GM19467 (cell line): ENCODE data around the gene DEXI.

Source experiments
- ATAC-seq: cut with Tn5 transposase; IDR thresholded peaks from one replicate; pipeline ENCODE4 v1.9.1; 2021; ENCODE audit warnings: mild to moderate bottlenecking, moderate library complexity; ENCODE audit not compliant: unreplicated experiment

The DEXI gene

DNA sequence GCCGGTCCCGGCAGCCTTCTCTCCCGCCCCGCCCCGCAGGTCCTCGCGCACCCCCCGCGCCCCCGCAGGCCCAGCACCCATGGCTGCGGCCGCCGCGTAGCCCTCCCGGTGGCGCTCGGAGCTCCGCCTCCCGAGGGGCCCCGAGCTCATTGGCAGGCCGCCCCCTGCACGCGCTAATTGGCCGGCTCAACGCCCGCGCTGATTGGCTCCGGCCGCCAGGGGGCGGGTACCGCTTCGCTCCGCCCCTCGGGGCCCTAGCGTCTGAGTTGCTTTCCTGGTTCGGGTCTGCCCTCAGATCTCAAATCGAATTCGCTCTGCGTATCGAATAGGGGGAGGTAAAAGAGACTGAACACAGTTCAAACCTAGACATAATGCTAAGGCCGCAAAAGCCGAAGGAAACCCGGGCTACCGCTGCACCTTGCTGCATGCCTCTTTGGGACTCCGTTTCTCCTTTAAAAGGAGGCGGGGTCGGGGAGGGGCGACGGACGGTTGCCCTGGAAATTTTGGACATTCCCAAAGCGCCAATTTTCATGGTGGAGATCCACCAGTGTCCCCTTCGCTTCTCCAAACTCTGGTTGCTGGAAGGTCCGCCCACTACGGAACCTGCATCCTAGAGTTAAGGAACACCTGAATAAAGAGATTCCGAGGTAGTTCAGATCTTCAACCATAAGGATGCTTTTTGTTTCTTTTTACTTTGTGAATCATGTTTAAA is at the start of gene DEXI:
Gene DEXI, minus strand, starts transcription at position 117 of the 712 bp plus-strand sequence. CDS start 463 bp downstream, outside the sequence.
- ATAC-seq = peak; percentile 49

DNA sequence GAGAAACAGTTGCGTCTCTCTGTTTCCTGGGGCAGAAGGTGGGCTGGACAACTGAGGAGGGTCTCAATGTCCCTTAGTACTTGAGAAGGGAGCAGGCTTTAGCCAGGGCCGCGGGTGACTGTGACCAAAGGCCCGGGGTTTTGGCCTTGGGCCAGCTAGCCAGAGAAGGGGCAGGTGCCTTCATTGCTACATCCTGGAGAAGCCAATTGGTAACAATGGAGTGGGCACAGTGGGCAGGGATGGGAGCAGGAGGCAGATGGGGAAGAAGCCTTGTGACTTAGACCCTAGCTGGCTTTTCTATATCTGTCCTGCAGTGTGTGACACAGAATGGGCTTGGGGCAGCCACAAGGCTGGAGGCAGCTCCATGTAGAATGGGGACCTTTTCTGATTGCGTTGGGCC is 48.1 kb upstream of the DEXI start:
- no peak for ATAC-seq

DNA sequence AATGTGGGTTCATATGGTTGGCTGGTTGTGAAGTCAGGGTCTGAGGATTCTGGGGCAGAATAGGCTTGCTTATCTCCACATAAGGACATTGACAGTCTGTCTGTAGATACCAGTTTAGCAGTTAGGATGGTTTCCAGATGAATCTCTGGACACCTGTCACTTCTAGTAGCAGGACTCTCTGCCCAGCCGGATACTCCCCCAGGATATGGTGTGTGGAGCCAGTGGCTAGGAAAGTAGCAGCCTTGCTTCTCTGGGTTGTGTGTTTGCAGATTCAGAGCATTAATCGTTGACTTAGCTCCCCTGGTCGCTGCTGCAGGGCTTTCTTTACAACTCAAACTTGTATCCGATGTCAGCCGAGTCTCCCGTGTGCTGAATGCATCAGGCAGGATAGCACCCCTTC is 47.3 kb upstream of the DEXI start:
- ATAC-seq = no peak

DNA sequence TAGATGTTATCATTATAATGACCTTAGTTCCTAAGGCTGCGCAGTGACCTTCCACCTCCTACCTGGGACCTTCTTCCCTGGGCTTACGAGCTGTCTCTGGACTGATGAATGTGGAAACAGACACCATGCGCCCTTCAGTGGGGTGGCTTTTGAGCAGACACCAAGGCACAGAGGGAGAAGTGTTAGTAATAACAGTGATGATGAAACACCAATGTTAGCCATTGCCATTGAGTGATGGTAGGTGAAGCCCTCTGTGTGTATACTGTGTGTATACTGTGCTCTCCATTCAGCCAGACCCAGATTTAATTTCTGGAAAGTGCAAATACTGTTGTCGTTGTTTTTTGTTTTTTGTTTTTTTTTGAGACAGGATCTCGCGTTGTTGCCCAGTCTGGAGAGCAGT is 46.6 kb upstream of the DEXI start:
- ATAC-seq = no peak

DNA sequence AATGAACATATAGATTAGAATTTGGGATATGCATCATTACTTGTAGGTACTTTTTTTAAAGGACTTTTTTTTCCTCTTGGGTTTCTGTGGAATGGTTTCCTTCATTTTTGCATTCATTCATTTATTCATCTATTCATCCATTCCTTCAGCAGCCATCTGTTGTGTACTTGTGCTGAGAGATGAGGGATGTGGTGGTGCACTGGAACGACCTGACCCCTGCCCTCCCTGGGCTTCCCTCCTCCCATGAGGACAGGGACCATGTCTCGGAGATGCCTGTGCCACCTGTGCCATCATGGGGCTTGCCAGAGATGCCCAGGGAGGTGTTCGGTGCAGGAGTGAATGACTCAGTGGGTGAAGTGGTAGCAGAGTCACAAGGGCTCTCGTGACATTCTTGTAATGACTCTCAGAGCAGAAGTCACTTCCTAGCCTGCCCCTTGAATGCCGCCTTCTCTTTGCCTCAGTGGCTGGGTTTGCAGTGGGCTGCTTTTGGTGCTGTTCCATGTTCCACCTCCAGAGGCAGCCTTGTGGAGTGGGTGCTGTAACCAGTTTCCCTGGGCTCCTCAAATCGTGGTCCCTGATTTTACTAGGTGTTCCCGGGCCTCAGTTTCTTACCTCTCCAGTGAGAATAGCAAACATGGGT is 46.0 kb upstream of the DEXI start:
- no peak for ATAC-seq

DNA sequence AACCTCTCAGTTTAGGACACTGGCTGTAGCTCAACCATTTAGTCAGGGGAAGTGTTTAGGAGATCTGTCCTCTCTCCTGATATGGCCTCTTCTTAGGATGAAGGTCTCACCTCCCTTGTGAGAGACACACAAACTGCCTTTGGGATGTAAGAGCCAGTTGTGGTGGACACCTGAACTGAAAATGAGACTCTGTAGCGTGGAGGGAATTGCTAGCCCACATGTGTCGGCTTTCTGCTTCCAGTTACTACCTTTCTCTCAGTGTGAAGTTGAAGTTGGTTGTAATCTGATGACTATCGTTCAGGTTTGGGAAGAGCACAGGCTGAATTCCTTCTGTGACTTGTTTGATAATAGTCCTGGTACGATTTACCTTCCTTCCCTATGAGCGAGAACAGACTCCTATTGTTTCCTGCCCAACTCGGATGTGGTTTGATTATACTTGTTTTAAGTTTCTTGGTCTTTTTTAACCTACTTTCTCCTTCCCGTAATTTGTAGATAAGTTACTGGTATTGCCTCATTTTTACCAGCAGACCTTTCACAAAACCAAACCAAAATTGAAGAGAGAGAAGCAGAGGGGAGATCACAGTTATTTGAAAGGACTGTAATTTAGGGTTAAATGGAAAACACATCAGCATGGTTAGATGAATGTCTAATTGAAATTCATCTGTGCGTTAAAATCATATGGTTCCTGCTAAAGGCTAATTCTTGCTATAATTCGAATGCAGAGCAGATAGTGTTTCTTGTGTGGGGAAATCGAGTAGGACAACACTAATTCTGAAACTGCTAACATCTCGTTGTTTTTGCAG is 45.3 kb upstream of the DEXI start:
- ATAC-seq = no peak

DNA sequence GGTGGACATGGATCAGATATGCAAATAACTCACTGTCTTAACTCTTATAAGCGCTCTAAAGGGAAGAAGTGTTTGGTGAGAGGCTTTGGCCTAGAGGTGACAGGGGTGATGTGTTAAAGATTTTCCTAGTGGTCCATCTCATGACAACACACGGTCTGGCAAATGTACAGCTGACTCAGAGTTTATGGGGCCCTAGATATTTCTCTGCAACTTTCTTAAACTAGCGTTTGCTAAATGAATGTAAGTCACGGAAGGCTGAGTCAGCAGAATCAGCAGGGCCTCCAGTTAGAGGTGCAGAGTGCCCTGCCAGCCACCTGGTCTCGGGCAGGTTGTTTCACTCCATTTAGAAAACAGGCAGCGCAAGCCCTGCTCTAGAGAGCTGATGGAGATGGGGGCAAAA is 42.2 kb upstream of the DEXI start:
- no peak for ATAC-seq

DNA sequence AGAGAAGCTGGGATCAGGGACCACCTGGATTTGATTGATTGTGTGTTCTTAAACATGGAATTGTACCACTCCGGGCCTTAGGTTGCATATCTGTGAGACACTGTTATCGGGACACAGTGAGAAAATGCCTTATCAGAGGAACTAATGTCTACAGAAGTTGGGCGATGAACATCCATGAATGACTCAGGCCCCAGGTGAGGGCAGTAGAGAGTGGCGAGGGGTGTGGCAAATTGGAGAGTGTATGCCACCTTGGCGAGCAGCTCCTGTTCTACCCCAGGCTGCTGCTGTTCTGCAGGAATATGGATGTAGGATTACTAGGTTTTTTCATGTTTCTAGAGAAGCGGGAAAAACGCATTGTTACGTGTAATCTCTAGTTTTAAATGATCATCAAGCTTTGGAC is 40.9 kb upstream of the DEXI start:
- peak; percentile 23 for ATAC-seq

DNA sequence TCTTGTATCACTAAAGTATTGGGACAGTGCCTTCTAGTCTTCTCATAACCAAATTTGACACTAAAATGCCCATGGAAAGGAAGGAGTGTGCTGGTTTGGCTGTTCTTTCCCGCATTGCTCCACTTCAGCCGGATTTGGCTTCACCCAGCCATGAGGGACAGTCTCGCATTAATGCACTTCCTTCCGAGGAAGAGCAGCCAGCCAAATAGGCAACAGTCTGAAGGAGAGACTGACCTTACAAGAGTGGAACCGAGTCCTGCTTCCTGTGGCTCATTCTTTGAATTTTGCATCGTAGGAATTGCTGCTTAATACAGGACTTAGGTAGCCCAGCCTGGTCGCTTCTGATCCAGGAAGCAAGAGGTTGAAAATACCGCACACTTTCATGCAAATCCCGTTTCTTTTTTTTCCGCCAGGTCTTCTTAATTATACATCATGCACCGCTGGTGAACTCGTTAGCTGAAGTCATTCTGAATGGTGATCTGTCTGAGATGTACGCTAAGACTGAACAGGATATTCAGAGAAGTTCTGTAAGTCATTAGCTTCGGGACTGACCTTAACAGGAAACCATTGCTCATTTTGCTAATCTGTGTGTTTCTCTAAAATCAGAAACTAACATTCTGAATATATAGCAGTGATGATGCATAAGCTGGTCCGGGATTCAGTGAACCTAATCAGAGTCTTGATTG is 40.3 kb upstream of the DEXI start:
- ATAC-seq = peak; percentile 40

DNA sequence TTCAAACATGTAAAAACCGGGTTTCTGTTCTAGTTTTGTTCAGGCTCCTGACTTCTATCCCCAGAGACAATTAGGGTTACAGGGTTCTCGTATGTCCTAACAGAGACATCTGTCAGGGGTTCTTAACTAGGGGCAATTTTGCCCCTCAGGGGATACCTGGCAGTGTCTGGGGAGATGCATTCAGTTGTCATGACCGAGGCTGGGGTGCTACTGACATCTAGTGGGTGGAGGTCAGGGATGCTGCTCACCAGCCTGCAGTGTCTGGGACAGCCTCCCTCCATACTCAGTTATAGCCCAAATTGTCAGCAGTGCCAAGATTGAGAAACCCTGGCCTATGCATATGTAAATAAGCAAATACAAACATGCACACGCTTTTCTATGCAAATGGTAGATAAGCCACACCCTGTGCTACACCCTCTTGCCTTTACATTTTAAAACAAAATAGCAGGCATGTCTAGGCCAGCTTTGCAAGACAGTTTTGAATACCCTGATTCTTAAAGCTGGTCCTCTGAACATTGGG is 39.5 kb upstream of the DEXI start:
- ATAC-seq = peak; percentile 51

DNA sequence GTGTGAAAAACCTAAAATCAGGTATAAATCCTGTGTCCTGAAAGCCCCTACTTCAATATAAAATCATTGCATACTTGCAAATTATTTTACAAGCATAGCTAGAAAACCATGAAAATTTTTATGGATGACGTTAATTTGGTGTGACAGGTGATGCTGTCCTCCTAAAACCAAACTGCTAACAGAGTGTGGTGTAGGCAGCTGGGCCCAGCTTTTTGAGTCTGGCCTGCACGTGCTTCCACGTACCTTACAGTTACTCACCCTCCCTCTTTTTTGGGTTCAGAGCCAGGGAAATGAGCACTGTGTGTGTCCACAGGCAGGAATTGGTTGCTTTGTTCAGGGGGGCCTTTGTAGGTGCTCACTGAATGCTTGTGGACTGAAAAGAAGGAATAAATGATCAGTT is 38.5 kb upstream of the DEXI start:
- no peak for ATAC-seq

DNA sequence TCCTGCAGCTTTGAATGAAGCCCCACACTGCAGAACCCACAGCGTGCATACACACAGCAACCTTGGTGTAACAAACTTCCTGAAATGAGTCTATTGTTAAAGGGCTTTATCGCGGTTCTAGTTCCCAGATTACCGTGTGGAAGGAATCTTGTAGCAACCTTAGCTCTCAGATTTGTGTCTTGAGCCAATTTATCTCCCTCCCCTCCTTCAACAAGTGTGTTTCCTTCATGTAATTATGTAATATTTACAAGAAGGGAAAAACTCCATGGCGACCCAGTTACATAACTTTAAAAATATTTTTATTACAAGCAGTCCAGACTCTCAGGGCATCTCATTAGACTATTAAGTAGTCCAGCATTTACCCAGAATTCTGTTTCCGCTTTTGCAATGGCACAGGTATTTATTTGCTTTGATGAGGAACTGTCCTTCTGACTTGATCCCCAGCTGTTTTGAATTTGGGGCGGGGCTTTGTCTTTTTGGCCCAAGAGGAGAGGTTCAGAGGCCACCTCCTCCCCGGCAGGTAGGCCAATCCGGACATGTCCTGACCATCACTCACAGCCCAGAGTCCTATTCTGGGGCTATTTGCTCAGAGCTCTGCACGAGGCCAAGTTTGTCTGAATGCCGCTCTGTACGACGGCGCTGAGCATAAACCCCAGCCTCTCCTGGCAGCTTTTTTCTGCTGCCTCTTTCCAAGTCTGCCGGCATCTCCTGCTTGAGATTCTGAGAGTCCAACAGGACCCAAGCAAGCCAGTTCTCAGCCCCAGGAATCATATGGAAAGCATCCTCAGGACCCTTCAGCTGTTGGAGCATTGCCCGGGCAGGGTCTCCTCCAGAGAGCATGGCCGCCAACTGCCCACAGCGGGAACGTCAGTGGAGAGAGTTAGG is 37.7 kb upstream of the DEXI start:
- no peak for ATAC-seq

DNA sequence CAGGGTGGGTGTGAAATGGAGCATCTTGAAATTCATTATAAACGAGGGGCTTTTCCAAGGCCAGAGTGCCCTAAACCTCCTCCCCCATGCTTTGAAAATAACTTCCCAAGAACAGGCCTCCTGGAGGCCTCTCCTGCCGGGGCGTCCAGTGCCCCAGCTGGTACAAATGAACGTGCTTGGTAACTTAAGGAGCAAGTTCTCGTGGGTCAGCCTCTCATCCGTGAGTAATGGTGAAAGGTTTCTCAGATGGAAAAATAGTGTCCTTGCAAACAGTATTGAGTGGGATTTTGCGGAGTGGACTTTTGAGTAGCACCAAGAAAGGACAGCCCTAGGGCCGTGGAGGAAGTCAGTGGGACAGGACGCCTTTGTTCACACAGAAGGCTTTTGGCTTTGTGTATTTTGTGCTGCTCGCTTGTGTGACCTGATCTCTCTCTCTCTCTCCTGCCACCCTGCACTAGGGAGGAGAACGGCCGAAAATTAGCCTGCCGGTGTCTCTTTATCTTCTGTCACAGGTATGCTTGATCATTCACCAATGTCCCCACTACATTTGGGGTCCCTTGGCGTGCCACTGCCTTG is 36.7 kb upstream of the DEXI start:
- no peak for ATAC-seq

DNA sequence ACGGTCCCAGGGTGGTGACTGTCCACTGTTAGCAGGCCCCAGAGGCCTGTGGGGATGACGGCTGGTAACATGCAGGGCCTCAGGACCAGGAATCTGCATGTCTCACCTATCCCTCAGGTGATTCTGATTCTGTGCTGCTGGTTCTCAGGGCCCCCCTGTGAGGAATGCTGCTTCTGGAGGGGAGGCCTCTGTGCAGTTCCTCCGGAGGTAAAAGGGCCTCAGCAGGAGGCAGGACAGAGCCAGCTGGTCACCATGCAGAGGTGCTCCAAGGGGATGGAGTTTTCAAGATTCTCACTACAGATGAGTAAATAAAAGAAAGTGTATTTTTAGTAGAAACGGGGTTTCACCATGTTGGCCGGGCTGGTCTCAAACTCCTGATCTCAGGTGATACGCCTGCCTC is 35.9 kb upstream of the DEXI start:
- ATAC-seq = no peak

DNA sequence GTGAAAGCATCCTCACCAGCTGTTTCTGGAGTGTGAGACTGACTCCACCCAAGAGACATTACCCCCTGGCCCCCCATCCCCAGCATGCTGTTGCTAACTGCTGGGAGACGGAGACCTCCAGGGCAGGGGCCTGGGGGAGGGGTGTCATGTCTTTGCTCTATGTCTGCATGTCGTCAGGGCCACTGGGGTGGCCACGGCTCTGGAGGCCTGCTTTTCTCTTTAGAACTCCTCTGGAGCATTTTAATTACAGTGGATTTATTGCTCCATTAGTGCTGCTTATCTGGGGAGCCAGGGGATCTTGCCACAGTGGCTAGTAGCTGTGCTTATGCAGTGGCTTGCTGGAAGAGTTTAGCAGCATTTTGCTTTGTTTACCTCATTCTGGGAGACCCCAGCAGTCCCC is 34.4 kb upstream of the DEXI start:
- no peak for ATAC-seq

DNA sequence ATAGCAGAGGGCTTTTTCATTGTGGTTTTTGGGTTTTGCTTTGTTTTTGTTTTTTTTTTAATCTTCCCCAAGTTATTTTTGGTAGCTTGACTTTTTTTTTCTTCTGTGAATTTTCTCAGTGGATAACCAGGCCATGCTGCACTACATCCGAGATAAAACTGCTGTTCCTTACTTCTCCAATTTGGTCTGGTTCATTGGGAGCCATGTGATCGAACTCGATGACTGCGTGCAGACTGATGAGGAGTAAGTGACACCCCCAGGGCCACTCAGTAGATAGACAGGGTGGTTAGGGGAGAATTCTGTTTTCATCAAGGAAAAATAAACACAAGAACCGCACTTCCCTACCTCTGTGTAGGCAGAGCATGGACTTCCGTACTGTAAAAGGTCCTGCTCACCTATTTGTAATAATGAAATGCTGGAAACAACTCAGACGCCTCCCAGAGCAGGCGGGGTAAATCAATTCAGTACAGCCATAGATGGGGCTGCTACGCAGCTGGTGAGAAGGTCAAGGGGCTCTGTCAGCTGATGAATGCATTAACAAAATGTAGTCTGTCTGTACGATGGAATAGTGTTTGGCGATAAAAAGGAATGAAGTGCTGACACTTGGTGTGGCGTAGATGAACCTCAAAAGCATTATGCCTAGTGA is 30.7 kb upstream of the DEXI start:
- no peak for ATAC-seq

DNA sequence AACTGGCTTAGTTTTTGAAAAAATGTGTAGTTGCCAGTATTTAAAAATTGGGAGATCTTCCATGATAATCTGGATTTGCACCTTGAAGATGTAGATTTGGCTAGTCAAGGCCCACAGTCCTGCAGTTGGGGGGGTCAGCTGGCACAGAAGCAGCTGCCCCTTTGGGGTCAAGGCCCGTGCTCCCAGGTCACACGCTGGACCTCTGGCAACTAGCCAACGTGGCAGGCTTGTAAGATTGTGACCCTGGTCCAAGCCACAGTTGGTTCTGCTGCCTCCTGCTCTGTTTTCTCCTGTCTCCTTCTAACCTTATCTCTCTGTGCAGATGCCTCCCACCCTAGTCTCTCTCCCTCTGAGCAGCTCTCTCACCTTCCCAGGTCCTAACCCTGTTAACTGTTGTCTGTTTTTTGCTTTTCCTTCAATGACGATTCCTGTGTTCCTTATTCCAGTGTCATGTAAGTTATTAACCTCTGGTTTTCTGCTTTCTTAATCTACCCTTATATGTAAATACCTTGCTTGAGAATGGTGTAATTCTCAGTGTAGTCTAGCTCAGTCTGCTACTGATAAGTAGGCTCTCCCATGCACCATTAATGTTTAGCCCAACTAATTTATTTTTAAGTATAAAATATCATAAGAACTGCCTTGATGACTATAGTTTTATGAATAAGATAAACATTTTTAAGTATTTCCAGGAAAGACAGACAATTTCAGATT is 30.0 kb upstream of the DEXI start:
- ATAC-seq = no peak

DNA sequence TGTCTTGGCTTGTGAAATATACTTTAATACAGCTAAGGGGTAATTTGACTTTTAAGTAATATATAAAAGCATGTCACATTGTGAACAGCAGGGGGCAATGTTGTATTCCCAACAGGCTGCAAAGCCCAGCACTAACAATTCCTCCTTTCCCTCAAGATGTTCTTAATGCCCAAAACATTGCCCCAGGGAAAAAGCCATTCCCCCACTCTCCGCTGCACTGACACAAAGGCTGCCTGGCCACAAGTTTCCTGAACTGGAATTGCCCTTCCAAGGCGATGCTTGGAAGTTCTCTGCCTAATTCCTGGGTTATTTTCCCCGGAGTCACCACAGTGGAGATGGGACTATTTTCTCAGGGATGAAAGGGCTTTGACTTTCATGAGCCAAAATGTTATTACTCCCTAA is 29.3 kb upstream of the DEXI start:
- no peak for ATAC-seq

DNA sequence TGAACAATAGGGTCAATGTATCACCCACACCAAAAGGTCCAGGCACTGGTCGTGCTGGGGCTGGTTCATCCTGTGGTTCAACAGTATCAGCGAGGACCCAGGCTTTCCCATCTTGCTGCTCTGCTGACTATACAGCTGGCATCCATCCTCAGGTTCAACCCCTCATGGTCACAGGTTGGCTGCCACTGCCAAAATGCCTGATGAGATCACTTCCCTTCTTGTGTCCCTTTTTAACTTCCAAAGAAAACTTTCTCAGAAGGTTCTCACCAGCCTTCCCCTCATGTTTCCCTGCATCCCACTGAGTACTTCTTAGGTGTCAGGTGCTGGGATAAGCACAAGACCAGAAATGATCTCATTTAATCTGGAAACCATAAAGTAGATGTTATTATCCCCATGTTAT is 27.8 kb upstream of the DEXI start:
- no peak for ATAC-seq
